NCI-H2196 (cell line): ENCODE results near the gene PRSS23.
"Not testable (repeated sequence)": the region's sequence is repeated elsewhere in the genome, so short reads cannot be mapped to it uniquely, and the experiment has no call there.

Experiments used
- DNase-seq: peaks from one replicate; lab custom pipeline; 2025; ENCODE audit not compliant: unreplicated experiment; lab: John Stamatoyannopoulos, UW

Gene PRSS23

GRCh38 chr11:86800076-86800959, at the start of gene PRSS23:
TSS of gene PRSS23 (plus strand) at chr11:86800542. CDS start at chr11:86807644, 7,102 bp downstream.
- peak; percentile 83 for DNase-seq

- no peak for DNase-seq
Observed at GRCh38 chr11:86753459-86753858, 46.9 kb upstream of the PRSS23 start.

- no peak for DNase-seq
Observed at GRCh38 chr11:86755146-86755545, 45.2 kb upstream of the PRSS23 start.

- DNase-seq = no peak
Observed at GRCh38 chr11:86758171-86758570, 42.2 kb upstream of the PRSS23 start.

GRCh38 chr11:86760577-86760976, 39.8 kb upstream of the PRSS23 start:
- DNase-seq = no peak

- DNase-seq = no peak
Observed at GRCh38 chr11:86761978-86762377, 38.4 kb upstream of the PRSS23 start.

- DNase-seq = no peak
Observed at GRCh38 chr11:86765203-86765602, 35.1 kb upstream of the PRSS23 start.

GRCh38 chr11:86765878-86766277, 34.5 kb upstream of the PRSS23 start:
- DNase-seq = no peak

GRCh38 chr11:86769219-86769618, 31.1 kb upstream of the PRSS23 start:
- no peak for DNase-seq

- not testable (repeated sequence) for DNase-seq
Observed at GRCh38 chr11:86770473-86771027, 29.8 kb upstream of the PRSS23 start.

GRCh38 chr11:86772999-86773398, 27.3 kb upstream of the PRSS23 start:
- no peak for DNase-seq

- DNase-seq = no peak
Observed at GRCh38 chr11:86773513-86774252, 26.7 kb upstream of the PRSS23 start.

GRCh38 chr11:86774417-86774816, 25.9 kb upstream of the PRSS23 start:
- DNase-seq = no peak

- DNase-seq = no peak
Observed at GRCh38 chr11:86775361-86775760, 25.0 kb upstream of the PRSS23 start.

- no peak for DNase-seq
Observed at GRCh38 chr11:86781546-86781945, 18.8 kb upstream of the PRSS23 start.

GRCh38 chr11:86782742-86783141, 17.6 kb upstream of the PRSS23 start:
- no peak for DNase-seq

GRCh38 chr11:86783661-86784060, 16.7 kb upstream of the PRSS23 start:
- DNase-seq = no peak

GRCh38 chr11:86784241-86784681, 16.1 kb upstream of the PRSS23 start:
- no peak for DNase-seq

- DNase-seq = no peak
Observed at GRCh38 chr11:86785576-86785975, 14.8 kb upstream of the PRSS23 start.

GRCh38 chr11:86787018-86787536, 13.3 kb upstream of the PRSS23 start:
- DNase-seq = no peak

GRCh38 chr11:86787656-86788055, 12.7 kb upstream of the PRSS23 start:
- DNase-seq = no peak
